GM19193 (cell line): ENCODE results near the gene FAM162B.

Source experiments
- POLR2A ChIP-seq: IDR thresholded peaks from 4 replicates; pipeline ENCODE4 v1.6.1; 2011; ENCODE audit not compliant: insufficient read depth, insufficient read length; ENCODE audit errors: extremely low read depth

The FAM162B gene

GRCh38 chr6:116764961-116765841 lies at the start of gene FAM162B:
Gene FAM162B, minus strand, starts transcription at chr6:116765719. Its CDS starts 143 bp downstream, at chr6:116765576.
- TF ChIP-seq POLR2A = no peak

- no peak for TF ChIP-seq POLR2A
These were observed 46.6 kb upstream of the FAM162B start for GRCh38 chr6:116812051-116812650.

- TF ChIP-seq POLR2A = no peak
These were observed 36.5 kb upstream of the FAM162B start for GRCh38 chr6:116801971-116802370.

- no peak for TF ChIP-seq POLR2A
These were observed 34.4 kb upstream of the FAM162B start for GRCh38 chr6:116799945-116800344.

- TF ChIP-seq POLR2A = no peak
These were observed 32.1 kb upstream of the FAM162B start for GRCh38 chr6:116797585-116797984.

- no peak for TF ChIP-seq POLR2A
These were observed 27.7 kb upstream of the FAM162B start for GRCh38 chr6:116793224-116793623.

GRCh38 chr6:116783852-116784251 lies 18.3 kb upstream of the FAM162B start:
- TF ChIP-seq POLR2A = no peak

GRCh38 chr6:116779573-116780164 lies 14.2 kb upstream of the FAM162B start:
- no peak for TF ChIP-seq POLR2A

- TF ChIP-seq POLR2A = no peak
These were observed 8.4 kb upstream of the FAM162B start for GRCh38 chr6:116773886-116774285.

- TF ChIP-seq POLR2A = no peak
These were observed 6.9 kb upstream of the FAM162B start for GRCh38 chr6:116772450-116772849.

- no peak for TF ChIP-seq POLR2A
These were observed 2.2 kb upstream of the FAM162B start for GRCh38 chr6:116767715-116768114.

GRCh38 chr6:116766506-116767176 lies 1.1 kb upstream of the FAM162B start:
- TF ChIP-seq POLR2A = no peak

GRCh38 chr6:116764629-116764960 lies 924 bp downstream of the FAM162B start:
- TF ChIP-seq POLR2A = no peak

- TF ChIP-seq POLR2A = no peak
These were observed 1.5 kb downstream of the FAM162B start for GRCh38 chr6:116763906-116764628.

GRCh38 chr6:116763048-116763447 lies 2.5 kb downstream of the FAM162B start:
- TF ChIP-seq POLR2A = no peak
